HG02642 (cell line): ENCODE measurements around the gene TBPL2.

Source experiments
- ATAC-seq: cut with Tn5 transposase; IDR thresholded peaks from one replicate; pipeline ENCODE4 v1.9.1; 2021; ENCODE audit warnings: mild to moderate bottlenecking; ENCODE audit not compliant: unreplicated experiment, poor library complexity

TBPL2 gene

DNA sequence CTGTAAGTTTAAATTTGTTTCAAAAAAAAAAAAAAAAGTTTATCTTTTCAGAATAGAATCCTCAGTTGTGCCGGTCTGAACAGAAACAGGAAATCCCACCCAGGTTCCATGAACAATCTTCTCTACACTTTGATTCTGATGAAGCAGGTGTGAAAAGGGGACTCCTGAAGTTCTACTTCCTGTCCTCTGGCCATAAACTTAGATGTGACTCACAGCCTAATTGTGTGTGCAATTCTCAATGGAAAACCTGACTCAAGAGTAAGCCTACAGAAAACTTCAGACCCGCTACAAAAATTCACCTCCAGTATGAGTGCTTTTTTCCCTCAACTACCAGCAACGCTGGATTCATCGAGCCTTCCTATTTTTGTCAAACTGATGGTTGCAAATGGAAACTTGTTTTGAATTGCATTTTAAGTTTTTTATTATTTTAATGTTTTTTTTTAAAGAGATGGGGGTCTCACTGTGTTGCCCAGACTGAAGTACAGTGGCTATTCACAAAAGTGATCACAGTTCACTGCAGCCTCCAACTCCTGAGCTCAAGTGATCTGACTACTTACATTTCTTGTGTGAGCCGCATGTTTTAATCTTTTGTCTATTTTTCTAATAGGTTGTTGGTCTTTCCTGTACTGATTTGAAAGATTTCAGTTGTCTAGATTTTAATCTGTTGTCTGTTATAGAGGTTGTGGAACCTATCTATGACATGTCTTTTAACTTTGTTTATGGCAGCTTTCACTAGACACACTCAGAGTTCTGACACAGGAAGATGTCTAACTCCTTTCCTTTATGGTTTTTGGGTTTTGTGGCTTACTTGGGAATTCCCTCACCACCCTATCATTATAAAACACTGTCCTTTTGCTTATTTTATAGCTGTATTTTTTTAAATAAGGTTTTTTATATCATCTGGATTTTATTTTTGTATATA, 66.4 kb downstream of the TBPL2 start:
- no peak for ATAC-seq

DNA sequence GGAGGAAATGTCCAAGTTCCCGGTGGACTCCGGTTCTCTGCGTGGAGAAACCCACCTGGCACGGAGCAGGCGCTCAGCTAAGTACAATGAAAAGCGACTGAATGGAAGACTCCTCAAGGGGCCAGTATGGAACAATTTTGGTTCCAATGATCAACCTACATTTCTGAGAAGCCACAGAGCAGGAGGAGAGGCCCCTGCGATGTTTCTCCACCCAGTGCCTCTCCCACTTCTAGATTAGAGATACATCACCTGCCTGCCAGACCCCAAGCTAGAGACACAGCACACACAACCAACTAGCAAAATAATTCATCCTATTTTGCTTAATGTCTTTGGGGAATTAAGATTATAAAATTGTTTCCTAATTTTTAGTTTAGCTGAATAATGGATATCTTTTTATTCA, 67.6 kb downstream of the TBPL2 start:
- ATAC-seq: no peak

DNA sequence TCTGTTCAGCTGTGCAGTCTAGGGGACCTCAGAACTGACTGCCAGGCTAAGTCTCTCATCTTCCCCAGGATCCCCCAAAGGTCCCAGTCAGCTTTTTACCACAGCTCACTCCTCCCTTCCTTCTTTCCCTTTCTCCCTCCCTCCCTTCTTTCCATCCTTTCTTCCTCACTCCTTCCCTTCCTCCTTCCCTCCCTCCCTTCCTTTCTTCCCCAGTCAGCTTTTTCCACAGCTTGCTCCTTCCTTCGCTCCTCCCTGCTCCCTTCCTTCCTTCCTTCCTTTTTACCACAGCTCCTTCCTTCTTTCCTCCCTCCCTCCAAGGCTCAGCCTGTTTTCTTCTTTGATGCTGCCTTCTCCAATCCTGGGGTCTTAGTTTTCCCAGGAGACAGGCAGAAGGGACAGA, 68.0 kb downstream of the TBPL2 start:
- no peak for ATAC-seq

DNA sequence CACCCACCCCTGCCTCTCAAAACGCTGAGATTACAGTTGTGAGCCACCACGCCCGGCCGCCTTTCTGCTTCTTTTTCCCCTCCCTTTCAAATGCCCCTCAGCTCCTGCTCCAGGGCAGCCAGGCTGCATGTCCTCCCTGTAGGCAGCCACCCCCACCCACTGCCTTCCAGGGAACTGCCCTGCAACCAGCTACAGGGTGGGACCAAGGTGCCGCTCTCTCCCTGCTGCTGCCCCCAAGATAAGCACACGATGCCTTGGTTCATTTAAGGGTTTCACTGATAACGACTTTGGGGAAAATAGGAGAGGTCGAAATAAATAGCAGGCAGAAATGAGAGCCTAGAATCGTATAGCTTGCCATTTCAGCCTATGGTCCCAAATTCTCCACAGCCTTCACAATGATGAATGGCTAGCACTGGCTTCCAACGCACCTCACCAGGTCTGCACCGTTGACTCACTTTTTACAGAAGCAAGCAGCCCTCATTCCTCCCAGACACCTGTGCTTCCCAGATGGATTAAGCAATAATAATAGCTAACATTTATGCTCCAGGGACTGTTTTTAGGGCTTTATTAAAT, 69.4 kb downstream of the TBPL2 start:
- ATAC-seq: no peak

DNA sequence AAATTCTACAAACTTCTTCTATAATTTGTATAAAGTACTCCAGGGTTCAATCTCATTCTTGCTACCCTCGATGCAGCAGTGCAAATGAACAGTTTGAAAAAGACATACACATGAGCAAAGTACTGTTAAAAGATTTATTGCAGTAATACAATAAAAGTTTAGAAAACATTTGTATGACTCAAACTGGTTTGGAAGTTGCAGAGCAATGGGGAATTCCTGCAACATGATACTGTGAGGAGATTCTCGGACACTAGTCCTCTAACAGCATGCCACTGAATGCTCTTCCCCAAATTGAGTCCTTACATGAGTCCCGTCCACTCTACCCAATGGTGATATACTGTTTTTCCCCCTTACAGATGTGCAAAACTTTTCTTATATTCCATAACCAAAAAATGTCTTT, 74.1 kb downstream of the TBPL2 start:
- no peak for ATAC-seq
